HepG2 (cell line): ENCODE data around the gene PRSS53. TPM values are rescaled to one million over a fixed set of nuclear protein-coding genes. Genes with fewer than 3 reads are reported as not detected.

Experiments used
- AGO1 ChIP-seq: fragments of 200-400 bp; formaldehyde crosslinking; IDR thresholded peaks from 2 replicates; pipeline ENCODE4 v1.6.1; 2017; ENCODE audit warnings: mild to moderate bottlenecking, low read depth, low read length, moderate library complexity; ENCODE audit not compliant: poor library complexity, severe bottlenecking
- GPBP1L1 ChIP-seq: sonication (generic); formaldehyde crosslinking; IDR thresholded peaks from 2 replicates; pipeline ENCODE4 v1.5.0; 2020; ENCODE audit warnings: mild to moderate bottlenecking, missing genetic modification reagents
- HNF1A ChIP-seq, 2 experiments: sonication (generic) in 1 of 2; formaldehyde crosslinking in 1 of 2; IDR thresholded peaks; 2 replicates each; pipeline versions ENCODE4 v1.4.0 to v1.6.1; 2016 to 2020; ENCODE audit warnings: borderline replicate concordance in 1 of 2, low read depth in 1 of 2, mild to moderate bottlenecking in 1 of 2, missing genetic modification reagents in 1 of 2
- HOXD1 ChIP-seq: sonication (generic); formaldehyde crosslinking; IDR thresholded peaks from 2 replicates; pipeline ENCODE4 v1.5.0; 2020; ENCODE audit warnings: missing genetic modification reagents
- IKZF5 ChIP-seq: IDR thresholded peaks from 2 replicates; pipeline ENCODE4 v1.6.1; 2018; ENCODE audit warnings: missing genetic modification reagents, mild to moderate bottlenecking, missing compliant biosample characterization
- KDM5A ChIP-seq: fragments of 200-600 bp; sonication (generic); IDR thresholded peaks from 2 replicates; pipeline ENCODE4 v1.7.0; 2018; ENCODE audit warnings: antibody characterized with exemption, mild to moderate bottlenecking, low read length, borderline replicate concordance
- MTF1 ChIP-seq: sonication (generic); formaldehyde crosslinking; IDR thresholded peaks from 2 replicates; pipeline ENCODE4 v1.5.0; 2020; ENCODE audit warnings: missing genetic modification reagents
- STAT6 ChIP-seq: sonication (generic); formaldehyde crosslinking; IDR thresholded peaks from 2 replicates; pipeline ENCODE4 v1.4.0; 2020; ENCODE audit warnings: missing genetic modification reagents, mild to moderate bottlenecking, borderline replicate concordance
- TEAD3 ChIP-seq: optimal IDR thresholded peaks from 2 replicates; pipeline ENCODE3; 2016; ENCODE audit warnings: borderline replicate concordance
- ZHX1 ChIP-seq: sonication (generic); formaldehyde crosslinking; IDR thresholded peaks from 2 replicates; pipeline ENCODE4 v1.8.1; 2022; ENCODE audit warnings: low read depth, mild to moderate bottlenecking, missing genetic modification reagents
- ZNF224 ChIP-seq: sonication (generic); formaldehyde crosslinking; IDR thresholded peaks from 2 replicates; pipeline ENCODE4 v1.5.0; 2020; ENCODE audit warnings: mild to moderate bottlenecking, missing genetic modification reagents
- ZNF674 ChIP-seq: sonication (generic); formaldehyde crosslinking; IDR thresholded peaks from 2 replicates; pipeline ENCODE4 v1.5.0; 2020; ENCODE audit warnings: low read depth, mild to moderate bottlenecking, missing genetic modification reagents
- ZNF773 ChIP-seq: sonication (generic); formaldehyde crosslinking; IDR thresholded peaks from 2 replicates; pipeline ENCODE4 v1.4.0; 2020; ENCODE audit warnings: missing genetic modification reagents, borderline replicate concordance
- polyA plus RNA-seq, 8 experiments: library from polyadenylated mRNA; depleted of rRNA in 3 of 8; stranded (reverse) in 7 of 8; unstranded in 1 of 8; fragments of >200 nt; fragmentation: Illumina TruSeq in 4 of 8; extraction: Trizol in 4 of 8; gene quantifications; 2 replicates each; pipeline versions ENCODE4 v1.2.1 to v1.2.3, GENCODE V29; 2011 to 2016; ENCODE audit warnings: low read depth in 4 of 8, missing spikeins in 1 of 8, mixed read lengths in 1 of 8; ENCODE audit not compliant: insufficient read depth in 1 of 8
- total RNA-seq, 5 experiments: library from RNA; depleted of rRNA; stranded (reverse); fragments of >200 nt; fragmentation: Illumina TruSeq; extraction: Trizol; gene quantifications; 2 replicates each; pipeline ENCODE4 v1.2.3, GENCODE V29; 2016; ENCODE audit warnings: low read depth in 1 of 5

PRSS53 gene
- total and polyA plus RNA-seq, 2 of the 13 experiments (the other 11 are each of a cell fraction or from before 2014, with no cell fraction given), result 2.2 to 7.4 TPM

- TF ChIP-seq GPBP1L1, result no peak
- TF ChIP-seq IKZF5 (CRISPR knock-in tag), result 0 out of 2 replicates have a peak, but pooled peaks have one; percentile 19
- TF ChIP-seq ZHX1 (CRISPR knock-in tag), result no peak
- no peak for TF ChIP-seq ZNF773 (CRISPR knock-in tag)
- no peak for TF ChIP-seq TEAD3 (CRISPR knock-in tag)
- TF ChIP-seq ZNF674 (CRISPR knock-in tag), result no peak
- TF ChIP-seq ZNF224 (CRISPR knock-in tag), result peak; percentile 94
- TF ChIP-seq KDM5A, result 0 out of 2 replicates have a peak, but pooled peaks have one; percentile 47
- TF ChIP-seq MTF1 (CRISPR knock-in tag), result no peak
- TF ChIP-seq HNF1A (IDR thresholded peaks at IDR 0.05; ENCODE audit: low read depth), result 0 out of 2 replicates have a peak, but pooled peaks have one; percentile 12
- TF ChIP-seq HNF1A (CRISPR knock-in tag; IDR thresholded peaks at IDR 0.05; ENCODE audit: borderline replicate concordance), result no peak
- TF ChIP-seq HOXD1 (CRISPR knock-in tag), result 0 out of 2 replicates have a peak, but pooled peaks have one; percentile 39
- TF ChIP-seq STAT6 (CRISPR knock-in tag), result no peak
- TF ChIP-seq AGO1, result no peak
Measured at GRCh38 chr16:31033709-31034492, 54.8 kb downstream of the PRSS53 start (continued).
